ENCODE measurements around the gene KCNQ2.

Gene KCNQ2

DNA sequence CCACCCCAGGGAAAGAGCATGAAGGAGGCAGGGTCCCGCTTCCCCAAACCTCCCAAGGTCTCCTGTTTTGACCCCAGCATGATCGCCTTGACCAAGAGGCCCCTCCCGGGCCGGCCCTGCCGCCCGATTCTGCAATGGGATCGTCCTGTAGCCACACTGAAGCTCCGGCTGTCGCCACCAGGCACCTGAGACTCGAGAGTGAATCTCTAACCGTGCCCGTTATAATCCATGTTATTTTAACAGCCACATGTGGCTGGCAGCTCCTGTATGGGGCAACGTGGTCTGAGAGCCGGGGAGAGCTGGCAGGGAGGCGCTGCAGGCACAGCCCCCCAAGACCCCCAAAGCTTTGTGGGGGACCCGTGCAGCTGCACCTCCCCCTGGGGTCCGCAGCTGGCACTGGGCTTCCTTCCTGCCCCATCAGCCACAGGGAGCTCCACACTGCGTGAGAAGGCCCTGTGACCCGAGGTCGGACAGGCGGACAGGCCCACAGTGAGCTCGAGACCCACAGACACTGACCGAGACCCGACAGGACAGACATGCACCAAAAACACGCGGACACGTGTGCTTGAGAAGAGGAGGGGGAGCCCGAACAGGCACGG, 51.3 kb downstream of the KCNQ2 start:
- no peak for TF ChIP-seq GABPA (IDR thresholded peaks at IDR 0.05; ENCODE audit: low read depth)
- TF ChIP-seq POLR2AphosphoS5 (IDR thresholded peaks at IDR 0.05; ENCODE audit: low read depth): no peak
- TF ChIP-seq, protein P1, sequence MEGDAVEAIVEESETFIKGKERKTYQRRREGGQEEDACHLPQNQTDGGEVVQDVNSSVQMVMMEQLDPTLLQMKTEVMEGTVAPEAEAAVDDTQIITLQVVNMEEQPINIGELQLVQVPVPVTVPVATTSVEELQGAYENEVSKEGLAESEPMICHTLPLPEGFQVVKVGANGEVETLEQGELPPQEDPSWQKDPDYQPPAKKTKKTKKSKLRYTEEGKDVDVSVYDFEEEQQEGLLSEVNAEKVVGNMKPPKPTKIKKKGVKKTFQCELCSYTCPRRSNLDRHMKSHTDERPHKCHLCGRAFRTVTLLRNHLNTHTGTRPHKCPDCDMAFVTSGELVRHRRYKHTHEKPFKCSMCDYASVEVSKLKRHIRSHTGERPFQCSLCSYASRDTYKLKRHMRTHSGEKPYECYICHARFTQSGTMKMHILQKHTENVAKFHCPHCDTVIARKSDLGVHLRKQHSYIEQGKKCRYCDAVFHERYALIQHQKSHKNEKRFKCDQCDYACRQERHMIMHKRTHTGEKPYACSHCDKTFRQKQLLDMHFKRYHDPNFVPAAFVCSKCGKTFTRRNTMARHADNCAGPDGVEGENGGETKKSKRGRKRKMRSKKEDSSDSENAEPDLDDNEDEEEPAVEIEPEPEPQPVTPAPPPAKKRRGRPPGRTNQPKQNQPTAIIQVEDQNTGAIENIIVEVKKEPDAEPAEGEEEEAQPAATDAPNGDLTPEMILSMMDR (IDR thresholded peaks at IDR 0.05; ENCODE audit: insufficient read depth, low read length): no peak
- no peak for TF ChIP-seq SPI1 (IDR thresholded peaks at IDR 0.05; ENCODE audit: borderline replicate concordance, low read depth)
- TF ChIP-seq, protein P2, sequence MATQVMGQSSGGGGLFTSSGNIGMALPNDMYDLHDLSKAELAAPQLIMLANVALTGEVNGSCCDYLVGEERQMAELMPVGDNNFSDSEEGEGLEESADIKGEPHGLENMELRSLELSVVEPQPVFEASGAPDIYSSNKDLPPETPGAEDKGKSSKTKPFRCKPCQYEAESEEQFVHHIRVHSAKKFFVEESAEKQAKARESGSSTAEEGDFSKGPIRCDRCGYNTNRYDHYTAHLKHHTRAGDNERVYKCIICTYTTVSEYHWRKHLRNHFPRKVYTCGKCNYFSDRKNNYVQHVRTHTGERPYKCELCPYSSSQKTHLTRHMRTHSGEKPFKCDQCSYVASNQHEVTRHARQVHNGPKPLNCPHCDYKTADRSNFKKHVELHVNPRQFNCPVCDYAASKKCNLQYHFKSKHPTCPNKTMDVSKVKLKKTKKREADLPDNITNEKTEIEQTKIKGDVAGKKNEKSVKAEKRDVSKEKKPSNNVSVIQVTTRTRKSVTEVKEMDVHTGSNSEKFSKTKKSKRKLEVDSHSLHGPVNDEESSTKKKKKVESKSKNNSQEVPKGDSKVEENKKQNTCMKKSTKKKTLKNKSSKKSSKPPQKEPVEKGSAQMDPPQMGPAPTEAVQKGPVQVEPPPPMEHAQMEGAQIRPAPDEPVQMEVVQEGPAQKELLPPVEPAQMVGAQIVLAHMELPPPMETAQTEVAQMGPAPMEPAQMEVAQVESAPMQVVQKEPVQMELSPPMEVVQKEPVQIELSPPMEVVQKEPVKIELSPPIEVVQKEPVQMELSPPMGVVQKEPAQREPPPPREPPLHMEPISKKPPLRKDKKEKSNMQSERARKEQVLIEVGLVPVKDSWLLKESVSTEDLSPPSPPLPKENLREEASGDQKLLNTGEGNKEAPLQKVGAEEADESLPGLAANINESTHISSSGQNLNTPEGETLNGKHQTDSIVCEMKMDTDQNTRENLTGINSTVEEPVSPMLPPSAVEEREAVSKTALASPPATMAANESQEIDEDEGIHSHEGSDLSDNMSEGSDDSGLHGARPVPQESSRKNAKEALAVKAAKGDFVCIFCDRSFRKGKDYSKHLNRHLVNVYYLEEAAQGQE (IDR thresholded peaks at IDR 0.05; ENCODE audit: insufficient replicate concordance, low read depth): no peak
- no peak for DNase-seq (ENCODE audit: low read depth in 1 of 2, low spot score in 1 of 2)
- Histone ChIP-seq H3K4me3 (replicated peaks; ENCODE audit: insufficient read depth, low read length) (no peak overlapping the region), H3K27ac (replicated peaks) (no peak overlapping the region), H3K27me3 (ENCODE audit: insufficient read depth, poor library complexity, severe bottlenecking) (peaks cover 22% of the 10 kb centered on the region)

DNA sequence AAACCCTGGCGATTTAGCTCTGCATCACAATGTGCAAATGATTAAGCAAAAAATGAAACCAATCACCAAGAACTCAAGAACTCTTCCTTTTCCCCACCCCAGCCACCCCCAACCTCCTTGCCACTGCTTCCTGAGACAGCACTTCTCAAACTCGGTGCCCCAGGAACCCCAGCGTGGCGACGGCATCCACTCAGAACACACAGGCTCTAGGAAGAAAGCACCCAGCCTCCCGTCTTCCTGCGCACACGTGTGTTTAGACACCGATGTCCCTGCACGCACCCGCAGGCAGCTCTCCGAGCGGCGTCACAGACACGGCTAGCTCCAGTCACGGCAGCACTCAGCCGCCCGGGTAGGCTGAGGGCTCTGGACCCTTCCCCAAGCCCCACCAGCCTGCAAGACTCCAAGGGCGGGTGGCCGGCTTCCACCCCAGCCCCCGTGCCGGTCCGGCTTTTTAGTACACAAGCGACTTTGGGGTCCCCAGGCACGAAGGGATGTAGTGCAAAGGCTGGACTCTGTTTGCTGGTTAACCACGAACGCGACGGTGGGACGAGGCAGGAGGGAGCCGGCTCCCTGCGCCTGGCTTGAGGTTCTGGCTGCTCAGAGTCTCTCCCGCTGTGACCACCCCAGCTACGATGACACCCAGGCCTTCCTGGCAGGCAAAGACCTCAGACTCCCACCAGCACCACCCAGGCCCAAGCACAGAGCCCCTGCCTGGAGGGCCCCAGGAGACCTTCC, 51.9 kb downstream of the KCNQ2 start:
- Histone ChIP-seq H3K27ac (replicated peaks) (no peak overlapping the region), H3K27me3 (ENCODE audit: insufficient read depth, poor library complexity, severe bottlenecking) (peaks cover 27% of the 10 kb centered on the region), H3K4me3 (replicated peaks; ENCODE audit: insufficient read depth, low read length) (no peak overlapping the region)
- TF ChIP-seq, protein P1 (IDR thresholded peaks at IDR 0.05; ENCODE audit: insufficient read depth, low read length): no peak
- no peak for TF ChIP-seq SPI1 (IDR thresholded peaks at IDR 0.05; ENCODE audit: borderline replicate concordance, low read depth)
- no peak for TF ChIP-seq GABPA (IDR thresholded peaks at IDR 0.05; ENCODE audit: low read depth)
- TF ChIP-seq, protein P2 (IDR thresholded peaks at IDR 0.05; ENCODE audit: insufficient replicate concordance, low read depth): no peak
- no peak for TF ChIP-seq POLR2AphosphoS5 (IDR thresholded peaks at IDR 0.05; ENCODE audit: low read depth)
- no peak for DNase-seq (ENCODE audit: low read depth in 1 of 2, low spot score in 1 of 2)

DNA sequence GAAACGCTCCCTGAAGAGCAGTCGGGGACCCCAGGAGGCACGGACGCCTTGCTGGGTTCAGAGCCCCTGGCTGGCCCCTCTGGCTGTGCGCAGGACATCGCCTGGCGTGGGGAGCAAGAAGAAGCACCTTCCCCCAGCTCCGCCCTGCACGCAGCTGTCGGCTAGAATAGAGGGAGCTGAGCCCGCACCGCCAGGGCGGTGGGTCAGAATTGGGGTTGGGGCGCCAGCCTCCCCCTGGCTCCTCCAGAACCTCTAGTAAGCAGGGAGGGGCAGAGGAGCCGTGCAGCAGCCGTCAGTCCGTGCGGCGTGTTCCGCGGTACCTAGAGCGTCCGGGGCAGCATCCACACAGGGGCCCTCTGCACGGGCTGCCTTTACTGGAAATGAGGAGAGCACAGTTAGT, 53.2 kb downstream of the KCNQ2 start:
- no peak for TF ChIP-seq GABPA (IDR thresholded peaks at IDR 0.05; ENCODE audit: low read depth)
- TF ChIP-seq, protein P2 (IDR thresholded peaks at IDR 0.05; ENCODE audit: insufficient replicate concordance, low read depth): no peak
- TF ChIP-seq, protein P1 (IDR thresholded peaks at IDR 0.05; ENCODE audit: insufficient read depth, low read length): no peak
- TF ChIP-seq POLR2AphosphoS5 (IDR thresholded peaks at IDR 0.05; ENCODE audit: low read depth): no peak
- TF ChIP-seq SPI1 (IDR thresholded peaks at IDR 0.05; ENCODE audit: borderline replicate concordance, low read depth): no peak
- Histone ChIP-seq H3K27ac (replicated peaks) (no peak overlapping the region), H3K4me3 (replicated peaks; ENCODE audit: insufficient read depth, low read length) (no peak overlapping the region), H3K27me3 (ENCODE audit: insufficient read depth, poor library complexity, severe bottlenecking) (peaks cover 28% of the 10 kb centered on the region)
- no peak for DNase-seq (ENCODE audit: low read depth in 1 of 2, low spot score in 1 of 2)

Data from HL-60 (cell line).